Peyer's patch (tissue), 4 donors: ENCODE data around the gene ARFGAP3.

Source experiments
- POLR2A ChIP-seq, 2 donors: fragments of 450-650 bp; IDR thresholded peaks; one replicate each; pipeline ENCODE4 v1.5.1; 2017; ENCODE audit warnings: antibody characterized with exemption in 2 of 2, mild to moderate bottlenecking in 2 of 2, moderate library complexity in 2 of 2
- TF ChIP-seq, protein P1 (sequence below), 6 experiments: fragments of 450-650 bp in 4 of 6; fragments of 200-600 bp in 2 of 6; sonication (generic) in 1 of 6; IDR thresholded peaks; one replicate each; pipeline ENCODE4 v1.5.1; 2017 to 2019; ENCODE audit warnings: antibody characterized with exemption in 6 of 6, mild to moderate bottlenecking in 3 of 6, moderate library complexity in 1 of 6

DNA sequence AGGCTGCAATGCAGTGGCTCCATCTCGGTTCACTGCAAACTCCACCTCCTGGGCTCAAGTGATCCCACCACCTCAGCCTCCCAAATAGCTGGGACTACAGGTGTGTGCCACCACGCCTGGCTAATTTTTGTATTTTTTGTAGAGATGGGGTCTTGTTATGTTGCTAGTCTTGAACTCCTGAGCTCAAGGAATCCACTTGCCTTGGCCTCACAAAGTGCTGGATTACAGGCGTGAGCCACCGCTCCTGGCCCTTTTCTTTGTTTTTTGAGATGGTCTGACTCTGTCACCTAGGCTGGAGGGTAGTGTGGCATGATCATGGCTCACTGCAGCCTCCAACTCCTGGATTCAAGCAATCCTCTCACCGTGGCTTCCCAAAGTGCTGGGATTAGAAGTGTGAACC is 21.0 kb downstream of the ARFGAP3 start:
- TF ChIP-seq, protein P1, sequence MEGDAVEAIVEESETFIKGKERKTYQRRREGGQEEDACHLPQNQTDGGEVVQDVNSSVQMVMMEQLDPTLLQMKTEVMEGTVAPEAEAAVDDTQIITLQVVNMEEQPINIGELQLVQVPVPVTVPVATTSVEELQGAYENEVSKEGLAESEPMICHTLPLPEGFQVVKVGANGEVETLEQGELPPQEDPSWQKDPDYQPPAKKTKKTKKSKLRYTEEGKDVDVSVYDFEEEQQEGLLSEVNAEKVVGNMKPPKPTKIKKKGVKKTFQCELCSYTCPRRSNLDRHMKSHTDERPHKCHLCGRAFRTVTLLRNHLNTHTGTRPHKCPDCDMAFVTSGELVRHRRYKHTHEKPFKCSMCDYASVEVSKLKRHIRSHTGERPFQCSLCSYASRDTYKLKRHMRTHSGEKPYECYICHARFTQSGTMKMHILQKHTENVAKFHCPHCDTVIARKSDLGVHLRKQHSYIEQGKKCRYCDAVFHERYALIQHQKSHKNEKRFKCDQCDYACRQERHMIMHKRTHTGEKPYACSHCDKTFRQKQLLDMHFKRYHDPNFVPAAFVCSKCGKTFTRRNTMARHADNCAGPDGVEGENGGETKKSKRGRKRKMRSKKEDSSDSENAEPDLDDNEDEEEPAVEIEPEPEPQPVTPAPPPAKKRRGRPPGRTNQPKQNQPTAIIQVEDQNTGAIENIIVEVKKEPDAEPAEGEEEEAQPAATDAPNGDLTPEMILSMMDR (IDR thresholded peaks at IDR 0.05) = no peak
- no peak for TF ChIP-seq POLR2A (IDR thresholded peaks at IDR 0.05)
